Measurements from ENCODE around the gene GALNT15. TPM values are rescaled to one million over a fixed set of nuclear protein-coding genes. Genes with fewer than 3 reads are reported as not detected.

Gene GALNT15
- total and polyA plus RNA-seq, 2 donors (not counting 1 experiment from before 2014, with no cell fraction given): 10.7 to 37.7 TPM

- Histone ChIP-seq H2AFZ (ENCODE audit: low read length) (no peak overlapping the region), H3K27ac (ENCODE audit: insufficient read depth, low read length) (no peak overlapping the region), H3K9ac (ENCODE audit: insufficient read depth, low read length) (no peak overlapping the region), H3K79me2 (ENCODE audit: control insufficient read depth, insufficient read depth, low read length) (no peaks in the 10 kb centered on the region), H3K9me3 (ENCODE audit: control insufficient read depth, insufficient read depth, low read depth, low read length) (no peaks in the 10 kb centered on the region), H3K4me3 (replicated peaks in 1 of 4; ENCODE audit: control extremely low read depth in 1 of 4, insufficient read depth in 1 of 4, low read depth in 3 of 4, low read length in 4 of 4) (no peak overlapping the region), H4K20me1 (ENCODE audit: control insufficient read depth, extremely low read depth, insufficient read depth, low read length) (no peaks in the 10 kb centered on the region), H3K27me3 (ENCODE audit: control insufficient read depth, insufficient read depth, low read length) (no peaks in the 10 kb centered on the region), H3K36me3 (ENCODE audit: control insufficient read depth, insufficient read depth, low read length) (no peaks in the 10 kb centered on the region), H3K4me1 (ENCODE audit: control insufficient read depth, extremely low read depth, insufficient read depth, low read length) (peaks cover 10% of the 10 kb centered on the region), H3K4me2 (ENCODE audit: extremely low read depth, insufficient read depth, low read length) (no peak overlapping the region)
- no peak for DNase-seq (ENCODE audit: low read depth in 2 of 2)
- no peak for TF ChIP-seq CTCF (conservative IDR thresholded peaks at IDR 0.05 in 1 of 2, IDR thresholded peaks at IDR 0.05 in 1 of 2; ENCODE audit: low read depth in 1 of 2, low read length in 2 of 2)
- TF ChIP-seq EZH2 (IDR thresholded peaks at IDR 0.05; ENCODE audit: low read length, missing control alignments): no peak
Measured at GRCh38 chr3:16188071-16188470, 13.6 kb downstream of the GALNT15 start.

- Histone ChIP-seq H3K4me1 (ENCODE audit: control insufficient read depth, extremely low read depth, insufficient read depth, low read length) (peaks cover 1% of the 10 kb centered on the region), H3K4me2 (ENCODE audit: extremely low read depth, insufficient read depth, low read length) (no peak overlapping the region), H3K36me3 (ENCODE audit: control insufficient read depth, insufficient read depth, low read length) (no peaks in the 10 kb centered on the region), H3K9me3 (ENCODE audit: control insufficient read depth, insufficient read depth, low read depth, low read length) (no peaks in the 10 kb centered on the region), H3K4me3 (replicated peaks in 1 of 4; ENCODE audit: control extremely low read depth in 1 of 4, insufficient read depth in 1 of 4, low read depth in 3 of 4, low read length in 4 of 4) (no peak overlapping the region), H3K27me3 (ENCODE audit: control insufficient read depth, insufficient read depth, low read length) (no peaks in the 10 kb centered on the region), H3K9ac (ENCODE audit: insufficient read depth, low read length) (no peak overlapping the region), H3K27ac (ENCODE audit: insufficient read depth, low read length) (no peak overlapping the region), H3K79me2 (ENCODE audit: control insufficient read depth, insufficient read depth, low read length) (no peaks in the 10 kb centered on the region), H4K20me1 (ENCODE audit: control insufficient read depth, extremely low read depth, insufficient read depth, low read length) (no peaks in the 10 kb centered on the region), H2AFZ (ENCODE audit: low read length) (no peak overlapping the region)
- TF ChIP-seq CTCF (conservative IDR thresholded peaks at IDR 0.05 in 1 of 2, IDR thresholded peaks at IDR 0.05 in 1 of 2; ENCODE audit: low read depth in 1 of 2, low read length in 2 of 2): no peak
- TF ChIP-seq EZH2 (IDR thresholded peaks at IDR 0.05; ENCODE audit: low read length, missing control alignments): no peak
- DNase-seq (ENCODE audit: low read depth in 2 of 2): no peak
Measured at GRCh38 chr3:16189201-16189600, 14.7 kb downstream of the GALNT15 start.

GRCh38 chr3:16190704-16191103 is 16.2 kb downstream of the GALNT15 start:
- DNase-seq (ENCODE audit: low read depth in 2 of 2): no peak
- Histone ChIP-seq H2AFZ (ENCODE audit: low read length) (no peak overlapping the region), H3K9ac (ENCODE audit: insufficient read depth, low read length) (no peak overlapping the region), H3K36me3 (ENCODE audit: control insufficient read depth, insufficient read depth, low read length) (no peaks in the 10 kb centered on the region), H3K9me3 (ENCODE audit: control insufficient read depth, insufficient read depth, low read depth, low read length) (no peaks in the 10 kb centered on the region), H3K27me3 (ENCODE audit: control insufficient read depth, insufficient read depth, low read length) (no peaks in the 10 kb centered on the region), H3K27ac (ENCODE audit: insufficient read depth, low read length) (no peak overlapping the region), H3K79me2 (ENCODE audit: control insufficient read depth, insufficient read depth, low read length) (no peaks in the 10 kb centered on the region), H4K20me1 (ENCODE audit: control insufficient read depth, extremely low read depth, insufficient read depth, low read length) (no peaks in the 10 kb centered on the region), H3K4me3 (replicated peaks in 1 of 4; ENCODE audit: control extremely low read depth in 1 of 4, insufficient read depth in 1 of 4, low read depth in 3 of 4, low read length in 4 of 4) (no peak overlapping the region), H3K4me1 (ENCODE audit: control insufficient read depth, extremely low read depth, insufficient read depth, low read length) (no peaks in the 10 kb centered on the region), H3K4me2 (ENCODE audit: extremely low read depth, insufficient read depth, low read length) (no peak overlapping the region)
- TF ChIP-seq CTCF (conservative IDR thresholded peaks at IDR 0.05 in 1 of 2, IDR thresholded peaks at IDR 0.05 in 1 of 2; ENCODE audit: low read depth in 1 of 2, low read length in 2 of 2) (no peak), EZH2 (IDR thresholded peaks at IDR 0.05; ENCODE audit: low read length, missing control alignments) (no peak)

All from fibroblast of lung (primary cell).